Upper lobe of left lung (tissue), 6 donors: Measurements from ENCODE around the gene NUP62CL. TPM values are rescaled to one million over a fixed set of nuclear protein-coding genes. Genes with fewer than 3 reads are reported as not detected.
"Not testable (repeated sequence)": the region's sequence is repeated elsewhere in the genome, so short reads cannot be mapped to it uniquely, and the experiment has no call there.

Source experiments
- ATAC-seq, 2 donors: fragments of 200-7000 bp; cut with Tn5 transposase; one replicate each; pipeline ENCODE4 v1.9.1; 2022; ENCODE audit warnings: mild to moderate bottlenecking in 2 of 2, moderate library complexity in 2 of 2; ENCODE audit not compliant: low FRiP score in 2 of 2
- DNase-seq, 2 donors: peaks; one replicate each; pipeline ENCODE4 v3.0.0-alpha.2; 2019 to 2020
- H3K27ac ChIP-seq, 4 donors: fragments of 200-600 bp; sonication (generic); one replicate each; pipeline ENCODE4 v1.5.1; 2016 to 2019
- H3K27me3 ChIP-seq, 4 donors: fragments of 200-600 bp; sonication (generic); one replicate each; pipeline ENCODE4 v1.5.1; 2017 to 2019
- H3K36me3 ChIP-seq, 4 donors: fragments of 200-600 bp; sonication (generic); one replicate each; pipeline ENCODE4 v1.5.1; 2016 to 2019
- H3K4me1 ChIP-seq, 4 donors: fragments of 200-600 bp; sonication (generic); one replicate each; pipeline ENCODE4 v1.5.1; 2018 to 2019
- H3K4me3 ChIP-seq, 4 donors: fragments of 200-600 bp; sonication (generic); one replicate each; pipeline ENCODE4 v1.5.1; 2017 to 2019; ENCODE audit warnings: mild to moderate bottlenecking in 2 of 4, moderate library complexity in 1 of 4
- H3K9me3 ChIP-seq, 4 donors: fragments of 200-600 bp; sonication (generic); one replicate each; pipeline ENCODE4 v1.5.1; 2018 to 2019
- CTCF ChIP-seq, 6 experiments: fragments of 450-650 bp in 4 of 6; fragments of 200-600 bp in 2 of 6; sonication (generic) in 2 of 6; IDR thresholded peaks; one replicate each; pipeline ENCODE4 v1.5.1; 2016 to 2019; ENCODE audit warnings: antibody characterized with exemption in 6 of 6
- EP300 ChIP-seq, 4 donors: sonication (generic); formaldehyde crosslinking; IDR thresholded peaks; one replicate each; pipeline ENCODE4 v1.5.1; 2017; ENCODE audit warnings: antibody characterized with exemption in 4 of 4, control low read depth in 2 of 4
- POLR2A ChIP-seq, 4 donors: fragments of 450-650 bp; IDR thresholded peaks; one replicate each; pipeline ENCODE4 v1.5.1; 2016 to 2017; ENCODE audit warnings: antibody characterized with exemption in 4 of 4, mild to moderate bottlenecking in 2 of 4
- POLR2AphosphoS5 ChIP-seq, 2 donors: sonication (generic); formaldehyde crosslinking; IDR thresholded peaks; one replicate each; pipeline ENCODE4 v1.5.1; 2017; ENCODE audit warnings: antibody characterized with exemption in 2 of 2
- WGBS, 2 donors: methylation state at CpG; one replicate each; pipeline ENCODE4 v1.1.5; 2017 to 2018; 5-methylcytosine and 5-hydroxymethylcytosine counted together
- total RNA-seq, 6 donors: library from RNA; depleted of rRNA in 4 of 6; stranded (reverse); fragments of >200 nt in 4 of 6; gene quantifications; one replicate each; pipeline versions ENCODE4 v1.1.0 to v1.2.1, GENCODE V29; 2016 to 2021
- donor health status: DM: no; HTN: no; CAD: no; lungs with moderate emphysema.
- donor health status: DM: no; HTN: yes; CAD: no; lungs with severe emphysema.

Gene NUP62CL
- total RNA-seq, 6 donors from 2014 or later, result 1.5 to 22.0 (median 2.6) TPM

- Histone ChIP-seq H3K36me3 (no peaks in the 10 kb centered on the region), H3K27me3 (no peaks in the 10 kb centered on the region), H3K27ac (no peak overlapping the region), H3K4me3 (no peak overlapping the region), H3K4me1 (no peaks in the 10 kb centered on the region), H3K9me3 (no peaks in the 10 kb centered on the region)
- no peak for DNase-seq
- no peak for ATAC-seq
- TF ChIP-seq EP300 (IDR thresholded peaks at IDR 0.05), result no peak
These were observed 38.0 kb downstream of the NUP62CL start for GRCh38 chrX:107168257-107168656.

DNA sequence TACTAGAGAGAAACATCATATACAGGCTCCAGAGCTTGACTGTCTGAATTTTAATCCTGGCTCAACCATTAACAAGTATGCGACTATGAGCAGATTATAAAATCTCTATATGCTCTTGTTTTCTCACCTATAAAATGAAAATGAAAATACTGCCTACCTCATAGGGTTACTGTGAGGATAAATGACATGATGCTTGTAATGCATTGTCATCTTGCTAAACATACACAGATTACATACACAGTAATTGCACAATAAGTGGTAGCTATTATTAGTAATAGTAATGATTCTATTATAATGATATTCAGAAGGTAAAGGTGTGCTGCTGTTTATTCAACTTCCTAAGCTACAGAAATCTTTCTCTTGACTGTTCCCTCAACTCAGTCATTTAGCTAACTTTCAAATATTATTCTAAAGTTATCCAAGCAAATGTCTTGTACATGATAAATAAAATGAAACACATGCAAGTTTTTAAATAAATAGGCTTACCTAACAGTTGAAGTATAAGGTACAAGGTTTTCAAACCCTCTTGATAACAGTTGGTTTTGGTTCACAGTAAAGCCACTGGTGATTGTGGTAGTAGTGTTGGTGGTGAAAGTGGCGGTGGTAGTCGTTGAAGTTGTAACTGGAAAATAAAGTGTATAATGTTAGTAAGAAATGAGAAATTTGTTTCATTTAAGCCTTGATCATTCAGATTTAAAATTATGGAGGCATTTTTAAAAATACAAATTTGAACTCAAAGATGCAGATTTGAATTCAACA is 38.9 kb downstream of the NUP62CL start:
- no peaks in the 10 kb centered on the region for H3K36me3 ChIP-seq
- H3K9me3 ChIP-seq, result no peaks in the 10 kb centered on the region
- TF ChIP-seq EP300 (IDR thresholded peaks at IDR 0.05) (no peak), POLR2A (IDR thresholded peaks at IDR 0.05) (no peak), CTCF (IDR thresholded peaks at IDR 0.05) (no peak), POLR2AphosphoS5 (IDR thresholded peaks at IDR 0.05) (no peak)
- H3K4me3 ChIP-seq, result no peak overlapping the region
- WGBS, 2 donors, result 80 to 93% methylated on average over 3 of the region's 3 CpGs
- H3K27ac ChIP-seq, result no peak overlapping the region
- no peaks in the 10 kb centered on the region for H3K4me1 ChIP-seq
- H3K27me3 ChIP-seq, result no peaks in the 10 kb centered on the region
- ATAC-seq (no peak), DNase-seq (no peak)

- H3K27me3 ChIP-seq, ATAC-seq, H3K27ac ChIP-seq, H3K4me1 ChIP-seq, H3K36me3 ChIP-seq, H3K9me3 ChIP-seq, DNase-seq, H3K4me3 ChIP-seq: not testable (repeated sequence)
- WGBS, 2 donors, result 50 to 100% methylated on average over 1 of the region's 4 CpGs
These were observed 48.6 kb downstream of the NUP62CL start for GRCh38 chrX:107157618-107158017.

DNA sequence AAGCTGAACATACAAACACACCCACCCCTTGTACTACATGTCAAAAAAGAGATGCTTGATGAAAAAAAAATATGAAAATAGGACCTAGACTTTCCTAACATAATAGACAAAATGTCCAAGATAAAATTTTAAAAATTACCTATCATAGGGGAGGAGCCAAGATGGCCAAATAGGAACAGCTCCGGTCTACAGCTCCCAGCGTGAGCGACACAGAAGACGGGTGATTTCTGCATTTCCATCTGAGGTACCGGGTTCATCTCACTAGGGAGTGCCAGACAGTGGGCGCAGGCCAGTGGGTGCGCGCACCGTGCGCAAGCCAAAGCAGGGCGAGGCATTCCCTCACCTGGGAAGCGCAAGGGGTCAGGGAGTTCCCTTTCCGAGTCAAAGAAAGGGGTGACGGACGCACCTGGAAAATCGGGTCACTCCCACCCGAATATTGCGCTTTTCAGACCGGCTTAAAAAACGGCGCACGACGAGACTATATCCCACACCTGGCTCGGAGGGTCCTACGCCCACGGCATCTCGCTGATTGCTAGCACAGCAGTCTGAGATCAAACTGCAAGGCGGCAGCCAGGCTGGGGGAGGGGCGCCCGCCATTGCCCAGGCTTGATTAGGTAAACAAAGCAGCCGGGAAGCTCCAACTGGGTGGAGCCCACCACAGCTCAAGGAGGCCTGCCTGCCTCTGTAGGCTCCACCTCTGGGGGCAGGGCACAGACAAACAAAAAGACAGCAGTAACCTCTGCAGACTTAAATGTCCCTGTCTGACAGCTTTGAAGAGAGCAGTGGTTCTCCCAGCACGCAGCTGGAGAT is 50.4 kb downstream of the NUP62CL start:
- H3K4me3 ChIP-seq, result peak overlapping the region in 3 of 4 donors; percentile 20 to 38 (median 36)
- H3K27me3 ChIP-seq, H3K9me3 ChIP-seq, H3K36me3 ChIP-seq, ATAC-seq, H3K4me1 ChIP-seq, H3K27ac ChIP-seq: not testable (repeated sequence)
- 24 to 53% methylated on average over 9 to 30 of the region's 32 CpGs for WGBS, 2 donors
- peak in 1 of 2 donors; percentile 32 for DNase-seq

DNA sequence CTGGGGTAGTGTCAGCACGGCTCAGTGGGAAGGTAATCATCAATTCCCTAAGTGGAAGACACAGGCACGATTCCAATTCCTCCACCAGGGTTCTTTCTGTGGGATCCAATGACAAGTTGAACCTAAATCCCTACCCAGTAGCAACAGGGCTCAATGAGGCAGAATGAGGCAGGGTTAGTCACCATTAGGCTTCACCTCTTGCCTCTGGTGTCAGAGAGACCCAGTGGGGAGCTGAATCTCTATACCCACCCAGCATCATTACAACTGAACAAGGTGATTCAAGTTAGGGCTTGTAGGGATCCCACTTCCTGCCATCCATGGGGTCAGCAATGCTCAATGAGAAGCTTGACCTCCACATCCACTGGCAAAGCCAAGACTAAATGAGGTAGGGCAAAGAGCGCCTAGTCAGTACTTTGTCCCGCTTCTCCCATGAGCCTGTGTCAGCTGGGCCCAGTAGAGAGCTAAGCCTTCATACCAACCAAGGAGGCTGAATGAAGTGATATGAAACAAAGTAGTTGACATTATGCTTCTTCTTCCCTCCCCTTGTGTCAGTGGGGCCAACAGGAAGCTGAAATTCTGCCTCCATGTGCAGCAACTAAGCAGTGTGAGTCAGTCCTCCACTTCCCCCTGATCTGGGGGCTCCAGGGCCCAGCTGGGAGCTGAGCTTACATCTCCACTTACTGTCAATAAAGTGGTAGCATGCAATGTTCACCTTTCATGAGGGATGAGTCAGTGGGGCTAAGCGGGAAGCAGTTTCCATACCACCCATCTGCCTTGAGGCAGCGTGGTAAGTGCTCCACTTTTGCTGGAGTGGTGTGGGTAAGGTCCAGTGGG is 51.2 kb downstream of the NUP62CL start:
- no peaks in the 10 kb centered on the region for H3K4me1 ChIP-seq
- DNase-seq (peak in 1 of 2 donors; percentile 23), ATAC-seq (peak in 1 of 2 donors; percentile 46)
- peak overlapping the region in 1 of 4 donors; percentile 36 for H3K4me3 ChIP-seq
- 64 to 80% methylated on average over 1 to 6 of the region's 6 CpGs for WGBS, 2 donors
- no peak overlapping the region for H3K27ac ChIP-seq
- no peaks in the 10 kb centered on the region for H3K27me3 ChIP-seq
- H3K36me3 ChIP-seq, result no peaks in the 10 kb centered on the region
- TF ChIP-seq EP300 (IDR thresholded peaks at IDR 0.05) (no peak), POLR2AphosphoS5 (IDR thresholded peaks at IDR 0.05) (no peak), CTCF (IDR thresholded peaks at IDR 0.05) (no peak), POLR2A (IDR thresholded peaks at IDR 0.05) (no peak)
- H3K9me3 ChIP-seq, result no peaks in the 10 kb centered on the region

GRCh38 chrX:107153005-107153404 is 53.2 kb downstream of the NUP62CL start:
- no peak for DNase-seq
- no peak for TF ChIP-seq POLR2A (IDR thresholded peaks at IDR 0.05)
- no peak for TF ChIP-seq EP300 (IDR thresholded peaks at IDR 0.05)
- TF ChIP-seq CTCF (IDR thresholded peaks at IDR 0.05), result no peak
- TF ChIP-seq POLR2AphosphoS5 (IDR thresholded peaks at IDR 0.05), result no peak
- H3K27me3 ChIP-seq, result no peaks in the 10 kb centered on the region
- no peak overlapping the region for H3K27ac ChIP-seq
- WGBS, 2 donors, result 77 to 92% methylated on average over 5 of the region's 5 CpGs
- no peaks in the 10 kb centered on the region for H3K36me3 ChIP-seq
- no peak overlapping the region for H3K4me3 ChIP-seq
- H3K4me1 ChIP-seq, result no peaks in the 10 kb centered on the region
- no peaks in the 10 kb centered on the region for H3K9me3 ChIP-seq
- ATAC-seq, result no peak
